ENCODE measurements around the gene ARRDC2. TPM values are rescaled to one million over a fixed set of nuclear protein-coding genes. Genes with fewer than 3 reads are reported as not detected.

Gene ARRDC2
- total and polyA plus RNA-seq, 12 donors, result 2.5 to 54.3 (median 17.3) TPM

DNA sequence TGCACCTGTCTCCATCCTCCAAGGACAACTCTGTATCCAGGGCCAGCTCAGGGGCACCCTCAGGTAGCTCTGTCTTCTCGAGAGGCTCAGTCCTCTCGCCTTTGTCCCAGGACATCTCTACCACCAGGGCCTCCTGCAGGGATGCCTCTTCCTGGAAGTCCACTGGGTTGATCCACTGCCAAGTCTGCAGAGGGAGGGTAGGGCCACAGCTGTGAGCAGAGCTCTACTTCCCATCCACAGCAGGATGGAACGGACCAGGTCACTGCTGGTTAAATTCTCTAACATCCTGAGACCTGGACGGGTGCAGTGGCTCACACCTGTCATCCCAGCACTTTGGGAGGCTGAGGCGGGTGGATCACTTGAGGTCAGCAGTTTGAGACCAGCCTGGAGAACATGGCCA lies 51.9 kb downstream of the ARRDC2 start:
- intact Hi-C loops (cut with DNase I), result loop anchor here (2.0 to 10.0 kb wide), 2 partner anchors 53 to 115 kb away; no protein-coding TSS in a partner anchor
- TF ChIP-seq, protein P1, sequence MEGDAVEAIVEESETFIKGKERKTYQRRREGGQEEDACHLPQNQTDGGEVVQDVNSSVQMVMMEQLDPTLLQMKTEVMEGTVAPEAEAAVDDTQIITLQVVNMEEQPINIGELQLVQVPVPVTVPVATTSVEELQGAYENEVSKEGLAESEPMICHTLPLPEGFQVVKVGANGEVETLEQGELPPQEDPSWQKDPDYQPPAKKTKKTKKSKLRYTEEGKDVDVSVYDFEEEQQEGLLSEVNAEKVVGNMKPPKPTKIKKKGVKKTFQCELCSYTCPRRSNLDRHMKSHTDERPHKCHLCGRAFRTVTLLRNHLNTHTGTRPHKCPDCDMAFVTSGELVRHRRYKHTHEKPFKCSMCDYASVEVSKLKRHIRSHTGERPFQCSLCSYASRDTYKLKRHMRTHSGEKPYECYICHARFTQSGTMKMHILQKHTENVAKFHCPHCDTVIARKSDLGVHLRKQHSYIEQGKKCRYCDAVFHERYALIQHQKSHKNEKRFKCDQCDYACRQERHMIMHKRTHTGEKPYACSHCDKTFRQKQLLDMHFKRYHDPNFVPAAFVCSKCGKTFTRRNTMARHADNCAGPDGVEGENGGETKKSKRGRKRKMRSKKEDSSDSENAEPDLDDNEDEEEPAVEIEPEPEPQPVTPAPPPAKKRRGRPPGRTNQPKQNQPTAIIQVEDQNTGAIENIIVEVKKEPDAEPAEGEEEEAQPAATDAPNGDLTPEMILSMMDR (IDR thresholded peaks at IDR 0.05), result no peak
- no peak for TF ChIP-seq POLR2A (IDR thresholded peaks at IDR 0.05)
- 73 to 91% (median 76%) methylated on average over 3 to 5 of the region's 5 CpGs for WGBS, 4 donors
- no peak for DNase-seq
- Histone ChIP-seq H3K4me1 (replicated peaks in 1 of 2) (peaks cover 6 to 12% of the 10 kb centered on the region in 2 donors), H3K4me3 (no peak overlapping the region), H3K27me3 (no peaks in the 10 kb centered on the region), H3K36me3 (replicated peaks in 1 of 2) (no peaks in the 10 kb centered on the region), H3K9me3 (replicated peaks in 1 of 3) (no peaks in the 10 kb centered on the region), H3K27ac (no peak overlapping the region)

DNA sequence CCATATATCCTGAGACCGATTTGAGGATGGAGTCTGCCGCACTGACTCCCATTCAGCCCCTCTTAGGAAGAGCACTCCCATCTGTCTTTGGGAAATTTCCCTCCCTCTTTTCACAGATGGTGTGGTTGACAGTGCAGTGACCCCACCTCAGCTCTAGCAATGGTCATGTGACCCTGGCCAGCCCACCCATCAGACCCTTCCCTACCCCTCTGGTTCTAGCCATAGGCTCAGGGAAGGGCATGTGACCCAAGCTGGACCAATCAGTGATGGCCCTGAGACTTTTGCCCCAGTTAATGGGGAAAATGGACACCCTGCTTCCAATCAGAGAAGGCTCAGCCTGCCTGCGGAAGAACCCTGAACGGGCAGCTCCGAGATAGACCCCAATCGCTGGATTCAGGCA lies 52.5 kb downstream of the ARRDC2 start:
- 80 to 88% (median 83%) methylated on average over 6 of the region's 6 CpGs for WGBS, 4 donors
- intact Hi-C loops (cut with DNase I), result loop anchor here in 1 of 2 donors (10.0 kb wide), 1 partner anchor 116 kb away; no protein-coding TSS in a partner anchor
- DNase-seq, result no peak

DNA sequence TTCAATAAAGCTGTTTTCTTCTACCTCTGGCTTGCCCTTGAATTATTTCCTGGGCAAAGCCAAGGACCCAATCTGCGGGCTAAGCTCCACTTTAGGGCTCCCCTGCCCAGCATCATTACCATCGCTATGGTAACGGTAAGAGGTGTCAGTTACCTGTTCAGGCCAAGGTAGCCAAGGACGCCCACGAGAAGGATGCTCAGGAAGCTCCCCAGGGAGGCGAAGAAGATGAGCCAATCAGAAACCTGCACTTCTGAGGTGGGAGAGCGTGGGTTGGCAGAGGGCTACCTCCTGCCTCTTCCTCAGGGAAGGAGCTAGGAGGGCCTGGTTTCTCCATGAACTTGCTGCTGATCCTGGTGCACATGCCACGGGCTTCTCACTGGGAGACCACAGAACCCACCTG lies 54.1 kb downstream of the ARRDC2 start:
- Histone ChIP-seq H3K4me1 (replicated peaks in 1 of 2) (peaks cover 6 to 12% of the 10 kb centered on the region in 2 donors), H3K36me3 (replicated peaks in 1 of 2) (no peaks in the 10 kb centered on the region), H3K27ac (no peak overlapping the region), H3K4me3 (no peak overlapping the region), H3K27me3 (no peaks in the 10 kb centered on the region), H3K9me3 (replicated peaks in 1 of 3) (no peaks in the 10 kb centered on the region)
- WGBS, 4 donors, result 0 to 54% (median 47%) methylated on average over 1 to 8 of the region's 8 CpGs
- TF ChIP-seq POLR2A (IDR thresholded peaks at IDR 0.05), result no peak
- TF ChIP-seq, protein P1 (IDR thresholded peaks at IDR 0.05), result no peak
- intact Hi-C loops (cut with DNase I), result loop anchor here in 1 of 2 donors (10.0 kb wide), 1 partner anchor 117 kb away; no protein-coding TSS in a partner anchor
- no peak for DNase-seq

More for the DNA sequence above, 52.5 kb downstream of the ARRDC2 start:
- Histone ChIP-seq H3K27me3 (no peaks in the 10 kb centered on the region), H3K4me3 (no peak overlapping the region), H3K36me3 (replicated peaks in 1 of 2) (no peaks in the 10 kb centered on the region), H3K27ac (no peak overlapping the region), H3K9me3 (replicated peaks in 1 of 3) (no peaks in the 10 kb centered on the region), H3K4me1 (replicated peaks in 1 of 2) (peaks cover 6 to 12% of the 10 kb centered on the region in 2 donors)
- no peak for TF ChIP-seq POLR2A (IDR thresholded peaks at IDR 0.05)
- TF ChIP-seq, protein P1 (IDR thresholded peaks at IDR 0.05), result no peak

DNA sequence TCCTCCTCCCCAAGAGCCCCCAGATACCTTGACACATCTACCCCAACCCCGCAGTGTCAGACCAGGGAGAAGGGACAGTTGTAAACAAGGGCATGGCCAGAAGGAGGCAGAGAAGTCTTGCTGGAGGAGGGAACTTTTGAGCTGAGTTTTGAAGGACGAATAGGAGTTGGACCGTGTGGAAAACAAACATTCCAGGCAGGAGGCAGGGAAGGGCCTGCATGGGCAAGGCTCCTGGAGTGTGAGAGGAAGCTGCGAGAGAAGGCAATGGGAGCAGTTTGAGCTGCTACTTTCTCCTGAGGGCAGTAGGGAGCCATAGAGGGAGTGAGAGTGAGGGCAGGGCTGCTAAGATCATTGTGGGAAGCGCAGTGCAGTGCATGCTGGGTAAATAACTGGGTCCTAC lies 55.5 kb downstream of the ARRDC2 start:
- intact Hi-C loops (cut with DNase I), result loop anchor here in 1 of 2 donors (10.0 kb wide), 1 partner anchor 119 kb away; no protein-coding TSS in a partner anchor
- H3K9me3 ChIP-seq (replicated peaks in 1 of 3), result no peaks in the 10 kb centered on the region
- DNase-seq, result no peak
- no peaks in the 10 kb centered on the region for H3K27me3 ChIP-seq
- H3K4me3 ChIP-seq, result no peak overlapping the region
- WGBS, 4 donors, result 62 to 80% (median 73%) methylated on average over 5 of the region's 5 CpGs
- no peaks in the 10 kb centered on the region for H3K36me3 ChIP-seq (replicated peaks in 1 of 2)
- H3K4me1 ChIP-seq (replicated peaks in 1 of 2), result peaks cover 0 to 3% of the 10 kb centered on the region in 2 donors
- no peak overlapping the region for H3K27ac ChIP-seq
- TF ChIP-seq, protein P1 (IDR thresholded peaks at IDR 0.05), result no peak
- no peak for TF ChIP-seq POLR2A (IDR thresholded peaks at IDR 0.05)

Small RNAs within 50 kb of the gene (small RNA-seq; reads per million reads assigned to genes)
- 0 reads per million in 2 donors for gene RNA5SP468

Other genes with a start within 250 kb of the ARRDC2 start
- under 1 TPM in 1 of 9 donors, not detected in 8; 0.39 TPM for gene B3GNT3, start 213.0 kb upstream of the ARRDC2 start, total RNA-seq
- under 1 TPM in 1 of 3 donors, not detected in 2; 0.03 TPM for gene B3GNT3, start 213.0 kb upstream of the ARRDC2 start, polyA plus RNA-seq
- under 1 TPM in 2 of 9 donors, not detected in 7; 0.17 to 0.29 TPM for gene INSL3, start 186.7 kb upstream of the ARRDC2 start, total RNA-seq
- gene INSL3, start 186.7 kb upstream of the ARRDC2 start, polyA plus RNA-seq, result under 1 TPM in 2 of 3 donors, not detected in 1; 0.27 to 0.40 TPM
- gene JAK3, start 160.2 kb upstream of the ARRDC2 start, total RNA-seq, result 10 to 100 TPM in 3 of 9 donors, 1 to 10 TPM in 6; 1.8 to 15.5 (median 8.8) TPM
- 10 to 100 TPM in 1 of 3 donors, 1 to 10 TPM in 2; 2.1 to 11.3 (median 6.9) TPM for gene JAK3, start 160.2 kb upstream of the ARRDC2 start, polyA plus RNA-seq
- gene RPL18A, start 148.3 kb upstream of the ARRDC2 start, total RNA-seq, result 1,000 to 10,000 TPM in 8 of 9 donors, 100 to 1,000 TPM in 1; 952 to 2,121 (median 1,385) TPM
- 1,000 to 10,000 TPM in 2 of 3 donors, 100 to 1,000 TPM in 1; 345 to 1,991 (median 1,151) TPM for gene RPL18A, start 148.3 kb upstream of the ARRDC2 start, polyA plus RNA-seq
- gene SLC5A5, start 136.2 kb upstream of the ARRDC2 start, total RNA-seq, result not detected
- gene SLC5A5, start 136.2 kb upstream of the ARRDC2 start, polyA plus RNA-seq, result under 1 TPM in 1 of 3 donors, not detected in 2; 0.03 TPM
- gene CCDC124, start 75.2 kb upstream of the ARRDC2 start, total RNA-seq, result 10 to 100 TPM; 25.8 to 70.0 (median 64.0) TPM
- gene CCDC124, start 75.2 kb upstream of the ARRDC2 start, polyA plus RNA-seq, result 100 to 1,000 TPM in 2 of 3 donors, 10 to 100 TPM in 1; 11.3 to 143 (median 114) TPM
- 1 to 10 TPM in 1 of 9 donors, under 1 TPM in 7, not detected in 1; 0.22 to 2.5 (median 0.70) TPM for gene KCNN1, start 41.1 kb upstream of the ARRDC2 start, total RNA-seq
- gene KCNN1, start 41.1 kb upstream of the ARRDC2 start, polyA plus RNA-seq, result under 1 TPM in 2 of 3 donors, not detected in 1; 0.16 to 0.47 TPM
- gene IL12RB1, start 78.8 kb downstream of the ARRDC2 start, total RNA-seq, result 1 to 10 TPM in 7 of 9 donors, under 1 TPM in 1, not detected in 1; 0.28 to 7.4 (median 2.1) TPM
- 1 to 10 TPM in 2 of 3 donors, under 1 TPM in 1; 0.84 to 1.8 (median 1.1) TPM for gene IL12RB1, start 78.8 kb downstream of the ARRDC2 start, polyA plus RNA-seq
- gene MAST3, start 89.6 kb downstream of the ARRDC2 start, total RNA-seq, result 10 to 100 TPM in 6 of 9 donors, 1 to 10 TPM in 3; 1.6 to 18.6 (median 11.7) TPM
- 10 to 100 TPM in 1 of 3 donors, 1 to 10 TPM in 2; 1.8 to 19.1 (median 7.1) TPM for gene MAST3, start 89.6 kb downstream of the ARRDC2 start, polyA plus RNA-seq
- 100 to 1,000 TPM in 3 of 9 donors, 10 to 100 TPM in 6; 13.7 to 124 (median 79.2) TPM for gene PIK3R2, start 145.0 kb downstream of the ARRDC2 start, total RNA-seq
- 10 to 100 TPM in 2 of 3 donors, 1 to 10 TPM in 1; 6.7 to 21.0 (median 10.8) TPM for gene PIK3R2, start 145.0 kb downstream of the ARRDC2 start, polyA plus RNA-seq
- 100 to 1,000 TPM; 103 to 372 (median 169) TPM for gene IFI30, start 165.6 kb downstream of the ARRDC2 start, total RNA-seq
- 100 to 1,000 TPM in 2 of 3 donors, 10 to 100 TPM in 1; 99.2 to 268 (median 158) TPM for gene IFI30, start 165.6 kb downstream of the ARRDC2 start, polyA plus RNA-seq
- gene MPV17L2, start 185.0 kb downstream of the ARRDC2 start, total RNA-seq, result 10 to 100 TPM; 10.3 to 47.4 (median 20.7) TPM
- 10 to 100 TPM; 21.1 to 41.4 (median 40.8) TPM for gene MPV17L2, start 185.0 kb downstream of the ARRDC2 start, polyA plus RNA-seq
- gene RAB3A, start 195.9 kb downstream of the ARRDC2 start, total RNA-seq, result 10 to 100 TPM in 3 of 9 donors, 1 to 10 TPM in 6; 2.3 to 32.3 (median 6.6) TPM
- 10 to 100 TPM in 1 of 3 donors, 1 to 10 TPM in 2; 4.0 to 16.6 (median 5.8) TPM for gene RAB3A, start 195.9 kb downstream of the ARRDC2 start, polyA plus RNA-seq
- 1 to 10 TPM in 2 of 9 donors, under 1 TPM in 7; 0.11 to 1.7 (median 0.39) TPM for gene PDE4C, start 218.3 kb downstream of the ARRDC2 start, total RNA-seq
- 1 to 10 TPM in 1 of 3 donors, under 1 TPM in 1, not detected in 1; 0.77 to 2.4 TPM for gene PDE4C, start 218.3 kb downstream of the ARRDC2 start, polyA plus RNA-seq

Measured in adrenal gland (tissue), 12 donors.